KOPT-K1 (cell line): ENCODE results near the gene NPHS1.

Source experiments
- H3K27ac ChIP-seq: fragments of 200-600 bp; sonication (generic); 2 replicates; pipeline ENCODE4 v1.5.1; 2016; ENCODE audit warnings: antibody characterized with exemption, mild to moderate bottlenecking, low read depth, low read length; ENCODE audit not compliant: poor library complexity, severe bottlenecking
- H3K36me3 ChIP-seq: fragments of 200-600 bp; sonication (generic); 2 replicates; pipeline ENCODE4 v1.5.1; 2017; ENCODE audit warnings: antibody characterized with exemption, mild to moderate bottlenecking, low read length, moderate library complexity; ENCODE audit not compliant: insufficient read depth
- H3K9me3 ChIP-seq: fragments of 200-600 bp; sonication (generic); 2 replicates; pipeline ENCODE4 v1.5.1; 2017; ENCODE audit warnings: antibody characterized with exemption, low read length, mild to moderate bottlenecking; ENCODE audit not compliant: insufficient read depth, poor library complexity, severe bottlenecking

Gene NPHS1

DNA sequence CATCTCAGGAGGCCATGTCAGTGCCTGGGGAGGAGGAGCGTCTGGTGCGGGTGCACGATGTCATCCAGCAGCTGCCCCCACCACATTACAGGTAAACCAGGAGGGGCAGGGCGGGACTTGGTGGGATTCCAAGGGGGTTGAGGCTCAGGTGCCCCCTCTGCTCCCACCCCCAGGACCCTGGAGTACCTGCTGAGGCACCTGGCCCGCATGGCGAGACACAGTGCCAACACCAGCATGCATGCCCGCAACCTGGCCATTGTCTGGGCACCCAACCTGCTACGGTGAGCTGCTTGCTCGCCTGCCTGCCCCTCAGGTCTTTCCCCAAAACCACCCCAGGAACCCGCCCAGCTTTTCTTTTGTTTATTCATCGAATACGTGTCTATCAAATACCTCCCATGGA lies 69.7 kb downstream of the NPHS1 start:
- Histone ChIP-seq H3K36me3 (peaks cover 96% of the 10 kb centered on the region), H3K9me3 (no peaks in the 10 kb centered on the region)

DNA sequence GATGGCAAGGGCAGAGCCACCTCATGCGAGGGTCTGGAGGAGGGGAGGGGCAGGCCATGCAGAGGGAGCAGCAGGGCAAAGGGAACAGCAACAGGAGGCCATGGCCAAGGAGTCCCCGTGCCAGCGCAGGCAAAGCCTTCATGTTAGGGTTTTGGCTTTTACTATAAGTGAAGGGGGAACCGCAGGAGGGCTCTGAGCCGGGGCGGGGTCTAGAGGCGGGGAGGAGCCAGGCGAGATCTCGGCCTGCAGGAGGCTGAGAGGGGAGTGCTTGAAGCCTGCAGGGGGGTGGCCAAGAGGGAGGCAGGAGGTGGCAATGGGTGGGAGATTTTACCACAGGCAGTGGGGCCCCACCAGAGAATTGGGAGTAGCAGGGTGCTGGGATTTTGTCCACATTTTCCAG lies 70.7 kb downstream of the NPHS1 start:
- Histone ChIP-seq H3K36me3 (peaks cover 93% of the 10 kb centered on the region), H3K27ac (no peak overlapping the region), H3K9me3 (no peaks in the 10 kb centered on the region)

More for the DNA sequence above, 69.7 kb downstream of the NPHS1 start:
- H3K27ac ChIP-seq, result no peak overlapping the region

DNA sequence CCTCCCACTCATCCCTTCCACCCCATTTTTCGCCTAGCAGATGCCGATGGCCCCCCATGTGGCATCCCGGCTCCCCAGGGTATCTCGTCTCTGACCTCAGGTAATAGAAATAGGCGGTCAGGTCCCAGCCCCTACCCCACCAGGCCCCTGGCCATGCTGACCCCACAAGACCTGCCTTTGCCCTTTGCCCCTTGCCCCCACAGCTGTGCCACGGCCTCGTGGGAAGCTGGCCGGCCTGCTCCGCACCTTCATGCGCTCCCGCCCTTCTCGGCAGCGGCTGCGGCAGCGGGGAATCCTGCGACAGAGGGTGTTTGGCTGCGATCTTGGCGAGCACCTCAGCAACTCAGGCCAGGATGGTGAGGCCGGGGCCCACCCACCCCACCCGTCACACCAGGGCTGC lies 71.6 kb downstream of the NPHS1 start:
- Histone ChIP-seq H3K9me3 (no peaks in the 10 kb centered on the region), H3K27ac (no peak overlapping the region), H3K36me3 (peaks cover 84% of the 10 kb centered on the region)

- peaks cover 77% of the 10 kb centered on the region for H3K36me3 ChIP-seq
- H3K9me3 ChIP-seq, result no peaks in the 10 kb centered on the region
- no peak overlapping the region for H3K27ac ChIP-seq
These were observed 72.2 kb downstream of the NPHS1 start for GRCh38 chr19:35780058-35780457.

DNA sequence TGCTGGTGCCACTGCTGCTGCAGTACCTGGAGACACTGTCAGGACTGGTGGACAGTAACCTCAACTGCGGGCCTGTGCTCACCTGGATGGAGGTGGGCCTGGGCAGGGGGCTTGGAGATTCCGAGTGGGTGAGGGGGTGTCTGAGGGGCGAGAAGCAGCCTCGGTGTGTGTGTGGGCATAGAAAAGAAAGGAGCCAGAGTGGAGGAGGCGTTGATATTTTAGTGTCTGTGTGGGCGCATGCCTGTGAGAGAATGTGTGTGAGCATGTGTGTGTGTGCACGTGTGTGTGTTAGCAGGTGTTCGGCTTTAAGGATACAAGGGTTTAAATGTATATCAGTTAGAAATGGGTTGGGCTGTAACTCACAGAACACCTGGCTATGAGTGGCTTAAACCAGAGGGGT lies 73.3 kb downstream of the NPHS1 start:
- Histone ChIP-seq H3K36me3 (peaks cover 71% of the 10 kb centered on the region), H3K9me3 (no peaks in the 10 kb centered on the region), H3K27ac (no peak overlapping the region)

GRCh38 chr19:35777961-35778360 lies 74.3 kb downstream of the NPHS1 start:
- no peak overlapping the region for H3K27ac ChIP-seq
- no peaks in the 10 kb centered on the region for H3K9me3 ChIP-seq
- peaks cover 60% of the 10 kb centered on the region for H3K36me3 ChIP-seq

DNA sequence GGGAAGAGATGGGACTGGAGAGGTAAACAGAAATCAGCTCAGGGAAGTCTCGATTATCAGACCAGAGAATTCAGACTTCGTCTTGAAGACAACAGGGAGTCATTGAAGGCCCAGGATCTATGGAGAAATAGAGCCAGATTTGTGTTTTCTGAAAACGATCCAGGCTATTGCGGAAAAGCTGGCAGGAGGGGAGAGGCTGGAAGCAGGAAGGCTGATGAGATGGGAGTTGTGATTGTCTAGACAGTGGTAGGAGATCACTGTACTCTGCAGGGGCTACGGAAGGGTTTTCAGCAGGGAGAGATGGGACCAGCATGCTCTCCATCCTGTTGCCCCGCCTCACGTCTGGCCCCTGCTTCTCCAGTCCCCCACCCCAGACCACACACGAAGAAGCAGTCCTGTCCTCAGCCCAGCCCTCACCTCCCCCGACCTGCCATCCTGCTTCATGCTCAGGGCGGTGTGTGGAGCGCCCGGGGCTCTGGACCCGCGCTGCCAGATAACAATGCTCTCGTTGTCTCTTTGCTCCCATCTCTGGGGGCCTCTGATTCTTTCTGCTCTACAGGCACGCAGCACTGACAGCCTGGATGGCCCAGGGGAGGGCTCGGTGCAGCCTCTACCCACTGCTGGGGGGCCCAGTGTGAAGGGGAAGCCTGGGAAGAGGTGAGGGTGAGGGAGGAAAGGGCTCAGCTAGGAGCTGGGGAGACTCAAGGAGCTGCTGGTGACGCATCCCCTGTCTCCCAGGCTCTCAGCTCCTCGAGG lies 75.0 kb downstream of the NPHS1 start:
- Histone ChIP-seq H3K9me3 (no peaks in the 10 kb centered on the region), H3K27ac (peak overlapping the region; percentile 73), H3K36me3 (peaks cover 53% of the 10 kb centered on the region)

GRCh38 chr19:35776102-35776788 lies 76.1 kb downstream of the NPHS1 start:
- peaks cover 43% of the 10 kb centered on the region for H3K36me3 ChIP-seq
- peak overlapping the region; percentile 73 for H3K27ac ChIP-seq
- no peaks in the 10 kb centered on the region for H3K9me3 ChIP-seq
